Measurements from ENCODE around the gene STRN4.
A peak's percentile ranks its signal among the peaks of the same experiment; 100 is the strongest.
"Not testable (repeated sequence)": the region's sequence is repeated elsewhere in the genome, so short reads cannot be mapped to it uniquely, and the experiment has no call there.

STRN4 gene

DNA sequence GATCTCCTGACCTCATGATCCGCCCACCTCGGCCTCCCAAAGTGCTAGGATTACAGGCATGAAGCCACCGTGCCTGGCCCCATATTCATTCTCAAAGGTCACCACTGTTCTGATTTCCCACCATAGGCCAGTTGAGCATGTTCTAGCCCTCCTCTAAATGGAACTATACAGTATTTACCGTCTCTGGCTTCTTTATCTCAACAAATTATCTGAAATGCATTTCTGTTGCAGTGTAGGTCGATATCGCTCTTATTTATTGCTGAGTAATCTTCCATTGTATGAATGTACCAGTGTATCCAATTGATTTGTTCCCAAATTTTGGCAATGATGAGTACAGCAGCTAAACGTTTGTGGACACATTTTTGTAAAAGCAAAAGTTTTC lies 26.8 kb upstream of the STRN4 start:
- no peak for DNase-seq (ENCODE audit: low read depth in 1 of 2, low spot score in 1 of 2)

GRCh38 chr19:46772170-46773017 lies 26.1 kb upstream of the STRN4 start:
- DNase-seq (ENCODE audit: low read depth in 1 of 2, low spot score in 1 of 2): no peak

- not testable (repeated sequence) for DNase-seq (ENCODE audit: low read depth in 1 of 2, low spot score in 1 of 2)
Observed at GRCh38 chr19:46768746-46769145, 22.5 kb upstream of the STRN4 start.

DNA sequence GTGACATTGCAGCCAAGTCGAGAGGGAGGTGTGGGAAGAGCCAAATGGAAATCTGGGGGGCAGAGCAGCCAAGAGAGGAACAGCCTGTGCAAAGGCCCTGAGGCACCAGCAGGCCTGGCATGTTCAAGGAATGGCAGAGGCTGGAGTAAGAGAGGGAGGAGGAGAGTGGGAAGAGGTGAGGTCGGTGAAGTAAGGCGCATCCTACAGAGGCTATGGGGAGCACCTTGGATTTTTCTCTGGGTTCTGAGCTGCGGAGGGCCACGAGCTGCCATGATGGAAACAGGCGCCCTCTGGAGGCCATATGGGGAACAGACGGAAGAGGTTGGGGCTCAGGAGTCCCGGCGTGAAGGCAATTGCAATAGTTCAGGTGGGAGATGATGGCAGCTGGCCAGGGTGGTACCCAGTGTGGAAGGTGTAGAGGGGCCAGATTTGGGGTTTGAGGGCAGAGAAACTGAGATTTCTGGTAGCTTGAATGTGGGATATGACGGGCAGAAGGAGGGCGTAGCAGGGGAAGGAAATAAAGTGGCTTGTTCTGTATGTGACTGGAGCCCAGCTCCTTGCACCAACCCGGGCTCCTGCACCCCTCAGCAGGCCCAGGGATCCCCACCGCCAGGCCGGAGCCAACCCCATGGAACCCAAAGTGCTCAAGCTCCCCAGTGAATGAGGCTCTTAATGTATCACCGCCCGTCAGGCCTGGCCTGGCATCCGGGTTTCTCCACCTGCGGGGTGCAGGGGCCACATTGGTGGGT lies 20.5 kb upstream of the STRN4 start:
- peak in 1 of 2 donors; percentile 55 for DNase-seq (ENCODE audit: low read depth in 1 of 2, low spot score in 1 of 2)

DNA sequence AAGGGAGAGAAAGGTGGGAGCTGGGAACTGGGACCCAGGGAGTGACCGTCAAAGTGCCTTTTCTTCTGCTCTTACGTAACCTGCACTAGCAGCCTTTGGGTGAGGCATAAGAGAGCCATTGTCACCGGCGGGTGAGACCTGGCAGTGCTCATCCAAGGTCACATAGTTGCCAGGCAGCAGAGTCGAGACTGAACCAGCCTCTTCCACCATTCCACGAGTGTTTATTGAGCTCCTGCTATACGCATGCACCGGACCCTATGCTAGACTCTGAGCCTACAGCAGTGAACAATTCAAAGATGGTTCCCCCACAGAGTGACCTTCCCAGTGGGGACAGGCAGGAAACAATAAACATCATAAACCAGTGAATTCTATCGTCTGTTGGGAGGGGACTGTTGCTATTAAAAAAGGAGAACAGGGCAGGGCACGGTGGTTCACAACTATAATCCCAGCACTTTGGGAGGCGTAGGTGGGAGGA lies 18.6 kb upstream of the STRN4 start:
- DNase-seq (ENCODE audit: low read depth in 1 of 2, low spot score in 1 of 2): no peak

GRCh38 chr19:46762245-46762890 lies 16.1 kb upstream of the STRN4 start:
- no peak for DNase-seq (ENCODE audit: low read depth in 1 of 2, low spot score in 1 of 2)

DNA sequence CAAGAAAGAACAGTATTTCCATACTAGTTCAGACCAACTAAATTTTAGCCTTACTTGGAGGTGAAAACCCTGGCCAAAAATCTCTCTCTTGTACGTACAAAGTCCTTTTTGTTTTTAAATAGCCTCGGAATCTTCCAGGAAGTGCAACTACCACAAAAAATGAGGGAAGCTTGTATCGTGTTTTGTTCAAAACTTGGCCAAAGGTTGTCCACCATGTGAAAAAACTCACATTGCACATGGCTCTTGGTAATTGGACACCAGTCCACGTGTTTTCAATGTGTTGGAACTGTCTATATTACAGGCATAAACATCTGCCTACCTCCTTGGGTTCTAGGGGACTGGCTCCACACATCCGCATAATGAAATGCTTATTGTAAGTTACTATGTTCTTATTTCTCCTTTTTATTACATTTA lies 15.2 kb upstream of the STRN4 start:
- no peak for DNase-seq (ENCODE audit: low read depth in 1 of 2, low spot score in 1 of 2)

GRCh38 chr19:46760897-46761296 lies 14.6 kb upstream of the STRN4 start:
- not testable (repeated sequence) for DNase-seq (ENCODE audit: low read depth in 1 of 2, low spot score in 1 of 2)

DNA sequence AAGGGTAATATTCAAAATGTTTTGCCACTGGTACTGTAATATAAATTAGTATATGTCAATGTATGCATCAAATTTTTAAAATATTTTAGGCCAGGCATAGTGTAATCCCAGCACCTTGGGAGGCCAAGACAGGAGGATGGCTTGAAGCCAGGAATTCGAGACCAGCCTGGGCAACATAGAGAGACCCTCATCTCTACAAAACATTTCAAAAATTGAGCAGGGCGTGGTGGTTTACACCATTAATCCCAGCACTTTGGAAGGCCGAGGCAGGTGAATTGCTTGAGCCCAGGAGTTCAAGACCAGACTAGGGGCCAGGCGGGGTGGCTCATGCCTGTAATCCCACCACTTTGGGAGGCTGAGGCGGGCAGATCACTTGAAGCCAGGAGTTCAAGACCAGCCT lies 14.1 kb upstream of the STRN4 start:
- no peak for DNase-seq (ENCODE audit: low read depth in 1 of 2, low spot score in 1 of 2)

DNA sequence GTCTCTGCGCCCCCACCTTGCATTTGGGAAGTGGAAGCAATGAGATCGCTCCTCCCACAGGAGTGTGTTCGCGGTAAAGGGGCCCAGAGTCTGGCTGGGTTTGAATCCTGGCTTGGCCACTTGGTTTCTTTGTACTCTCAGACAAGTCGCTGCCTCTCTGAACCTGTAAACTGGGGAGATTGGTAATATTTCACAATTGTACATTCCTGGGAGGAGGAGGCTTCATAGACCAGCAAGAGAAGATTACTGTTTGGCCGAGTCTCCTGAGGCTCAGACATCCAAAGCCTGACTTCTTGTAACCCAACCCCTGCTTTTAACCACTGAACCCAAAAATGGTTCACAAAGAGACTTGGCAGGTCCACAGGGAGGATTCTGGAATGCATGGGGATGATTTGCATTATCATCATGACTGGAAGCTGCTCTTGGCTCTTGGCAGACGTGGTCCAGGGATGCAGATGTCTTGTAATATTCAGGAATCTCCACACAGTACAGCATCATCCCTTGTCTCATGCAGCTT lies 13.6 kb upstream of the STRN4 start:
- no peak for DNase-seq (ENCODE audit: low read depth in 1 of 2, low spot score in 1 of 2)

DNA sequence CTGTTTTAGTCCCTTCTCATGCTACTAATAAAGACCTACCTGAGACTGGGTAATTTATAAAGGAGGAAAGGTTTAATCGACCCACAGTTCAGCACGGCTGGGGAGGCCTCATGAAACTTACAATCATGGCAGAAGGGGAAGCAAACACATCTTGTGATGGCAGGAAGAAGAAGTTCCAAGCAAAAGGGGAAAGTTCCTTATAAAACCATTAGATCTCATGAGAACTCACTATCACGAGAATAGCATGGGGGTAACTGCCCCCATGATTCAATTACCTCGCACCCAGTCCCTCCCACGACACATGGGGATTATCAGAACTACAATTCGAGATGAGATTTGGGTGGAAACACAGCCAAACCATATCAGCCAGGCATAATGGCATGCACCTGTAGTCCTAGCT lies 13.0 kb upstream of the STRN4 start:
- DNase-seq (ENCODE audit: low read depth in 1 of 2, low spot score in 1 of 2): no peak

DNA sequence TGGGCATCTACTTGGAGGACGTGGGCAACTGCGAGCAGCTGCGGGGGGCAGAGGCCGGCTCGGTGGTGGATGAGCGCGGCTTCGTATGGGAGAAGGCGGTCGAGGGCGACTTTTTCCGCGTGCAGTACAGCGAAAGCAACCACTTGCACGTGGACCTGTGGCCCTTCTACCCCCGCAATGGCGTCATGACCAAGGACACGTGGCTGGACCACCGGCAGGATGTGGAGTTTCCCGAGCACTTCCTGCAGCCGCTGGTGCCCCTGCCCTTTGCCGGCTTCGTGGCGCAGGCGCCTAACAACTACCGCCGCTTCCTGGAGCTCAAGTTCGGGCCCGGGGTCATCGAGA lies 10.3 kb upstream of the STRN4 start:
- DNase-seq (ENCODE audit: low read depth in 1 of 2, low spot score in 1 of 2): no peak

DNA sequence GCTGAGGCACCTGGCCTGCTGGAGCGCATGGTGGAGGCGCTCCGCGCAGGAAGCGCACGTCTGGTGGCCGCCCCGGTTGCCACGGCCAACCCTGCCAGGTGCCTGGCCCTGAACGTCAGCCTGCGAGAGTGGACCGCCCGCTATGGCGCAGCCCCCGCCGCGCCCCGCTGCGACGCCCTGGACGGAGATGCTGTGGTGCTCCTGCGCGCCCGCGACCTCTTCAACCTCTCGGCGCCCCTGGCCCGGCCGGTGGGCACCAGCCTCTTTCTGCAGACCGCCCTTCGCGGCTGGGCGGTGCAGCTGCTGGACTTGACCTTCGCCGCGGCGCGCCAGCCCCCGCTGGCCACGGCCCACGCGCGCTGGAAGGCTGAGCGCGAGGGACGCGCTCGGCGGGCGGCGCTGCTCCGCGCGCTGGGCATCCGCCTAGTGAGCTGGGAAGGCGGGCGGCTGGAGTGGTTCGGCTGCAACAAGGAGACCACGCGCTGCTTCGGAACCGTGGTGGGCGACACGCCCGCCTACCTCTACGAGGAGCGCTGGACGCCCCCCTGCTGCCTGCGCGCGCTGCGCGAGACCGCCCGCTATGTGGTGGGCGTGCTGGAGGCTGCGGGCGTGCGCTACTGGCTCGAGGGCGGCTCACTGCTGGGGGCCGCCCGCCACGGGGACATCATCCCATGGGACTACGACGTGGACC lies 9.7 kb upstream of the STRN4 start:
- DNase-seq (ENCODE audit: low read depth in 1 of 2, low spot score in 1 of 2): no peak

- no peak for DNase-seq (ENCODE audit: low read depth in 1 of 2, low spot score in 1 of 2)
Observed at GRCh38 chr19:46755077-46755852, 9.0 kb upstream of the STRN4 start.

DNA sequence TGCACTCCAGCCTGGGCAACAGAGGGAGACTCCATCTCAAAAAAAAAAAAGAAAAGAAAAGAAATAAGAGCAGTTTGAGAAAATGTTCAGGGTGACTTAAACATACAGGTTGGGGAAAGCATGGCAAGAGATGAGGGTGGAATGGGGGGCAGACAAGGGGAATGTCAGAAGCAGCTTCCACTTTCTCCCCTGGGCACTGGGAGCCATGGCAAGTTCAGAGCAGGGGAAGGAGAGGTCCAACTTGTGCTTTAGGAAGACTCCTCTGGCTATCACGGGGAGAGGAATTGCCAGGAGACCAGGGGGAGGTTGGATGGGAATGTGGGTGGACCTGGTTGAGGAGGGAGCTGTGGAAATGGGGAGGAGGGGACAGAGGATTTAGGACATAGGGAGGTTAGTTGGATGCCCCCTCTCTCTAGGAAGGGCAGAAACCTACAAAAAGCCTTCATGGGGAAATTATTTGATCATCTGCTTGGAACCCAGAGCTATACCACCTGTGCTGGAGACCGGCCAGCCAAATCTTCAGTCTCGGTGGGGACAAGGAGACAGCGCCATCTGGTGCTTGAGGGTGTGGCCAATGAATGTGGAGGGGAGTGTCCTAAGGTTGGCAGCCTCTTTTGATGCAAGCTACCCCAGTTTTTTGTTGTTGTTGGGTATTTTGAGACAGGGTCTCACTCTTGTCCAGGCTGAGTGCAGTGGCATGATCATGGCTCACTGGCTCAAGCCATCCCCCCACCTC lies 7.3 kb upstream of the STRN4 start:
- DNase-seq (ENCODE audit: low read depth in 1 of 2, low spot score in 1 of 2): peak; percentile 28 to 40

- peak; percentile 62 to 65 for DNase-seq (ENCODE audit: low read depth in 1 of 2, low spot score in 1 of 2)
Observed at GRCh38 chr19:46748325-46749109, 2.3 kb upstream of the STRN4 start.

DNA sequence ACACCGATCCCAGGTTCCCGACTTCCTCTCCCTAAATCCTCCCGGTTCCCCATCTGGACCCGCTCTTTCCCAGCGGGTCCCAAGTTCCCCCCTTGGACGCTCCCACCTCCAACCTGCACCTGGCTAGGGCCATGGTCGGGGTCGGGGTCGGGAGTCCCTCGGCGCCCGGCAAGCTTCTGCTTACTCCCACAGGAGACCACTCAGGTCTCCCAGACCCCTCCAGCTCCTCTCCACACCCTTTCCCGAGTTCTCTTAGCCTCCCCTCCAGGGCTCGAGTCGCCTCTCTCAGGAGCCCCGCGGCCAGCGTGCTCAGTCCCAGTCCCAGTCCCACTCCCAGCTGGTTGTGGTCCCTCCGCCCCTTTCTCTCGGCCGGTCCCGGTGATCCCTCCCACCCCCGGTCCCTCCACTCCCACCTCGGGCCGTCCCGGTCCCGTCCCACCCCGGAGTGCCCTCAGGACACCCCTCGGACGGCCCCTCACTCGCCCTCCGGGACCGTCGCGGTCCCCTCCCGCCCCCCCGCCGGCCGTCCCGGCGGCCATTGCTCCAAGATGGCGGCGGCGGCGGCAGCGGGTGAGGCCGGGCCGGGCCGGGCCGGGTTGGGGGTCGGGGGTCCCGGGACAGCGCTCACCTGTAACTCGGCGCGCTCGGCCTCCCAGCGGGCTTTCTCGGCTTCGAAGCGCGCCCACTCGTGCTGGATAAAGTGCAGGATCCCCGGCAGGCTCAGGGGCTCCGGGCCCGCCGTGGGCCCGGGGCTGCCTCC lies 549 bp downstream of the STRN4 start, which contains the start of gene FKRP:
Gene FKRP (plus strand): TSS at position 537 of the 760 bp plus-strand sequence. CDS start 9,394 bp downstream, outside the sequence.
- DNase-seq (ENCODE audit: low read depth in 1 of 2, low spot score in 1 of 2): no peak

- no peak for DNase-seq (ENCODE audit: low read depth in 1 of 2, low spot score in 1 of 2)
Observed at GRCh38 chr19:46745030-46745429, 1.2 kb downstream of the STRN4 start.
